HT-29 (cell line): ENCODE results near the gene TYMS. TPM values are rescaled to one million over a fixed set of nuclear protein-coding genes. Genes with fewer than 3 reads are reported as not detected.

Experiments
- DNase-seq: peaks from one replicate; pipeline ENCODE4 v3.0.0-alpha.2; 2015; ENCODE audit warnings: low spot score
- total RNA-seq: library from RNA; depleted of rRNA; stranded (reverse); fragments of >200 nt; shearing (Covaris generic); gene quantifications from 2 replicates; pipeline ENCODE4 v1.2.3, GENCODE V29; 2014; rRNA removed

TYMS gene
- total RNA-seq, 1 experiment from 2014 or later: 49.2 TPM

DNA sequence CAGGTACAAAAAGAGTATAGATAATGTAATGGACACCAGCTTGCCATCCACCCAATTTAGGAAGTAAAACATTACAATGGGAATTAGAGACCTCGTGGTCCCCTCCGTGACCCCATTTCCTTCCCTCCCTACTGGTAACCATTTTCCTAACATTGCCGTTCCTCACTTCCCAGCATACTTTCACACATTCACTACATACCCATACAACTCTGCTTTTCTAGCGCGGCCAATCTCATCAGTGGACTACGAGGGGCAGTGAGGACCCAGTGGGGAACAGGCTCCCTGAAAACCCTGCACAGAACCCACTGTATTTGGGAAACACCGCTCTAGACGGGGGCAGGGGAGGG lies 53.8 kb downstream of the TYMS start:
- no peak for DNase-seq

DNA sequence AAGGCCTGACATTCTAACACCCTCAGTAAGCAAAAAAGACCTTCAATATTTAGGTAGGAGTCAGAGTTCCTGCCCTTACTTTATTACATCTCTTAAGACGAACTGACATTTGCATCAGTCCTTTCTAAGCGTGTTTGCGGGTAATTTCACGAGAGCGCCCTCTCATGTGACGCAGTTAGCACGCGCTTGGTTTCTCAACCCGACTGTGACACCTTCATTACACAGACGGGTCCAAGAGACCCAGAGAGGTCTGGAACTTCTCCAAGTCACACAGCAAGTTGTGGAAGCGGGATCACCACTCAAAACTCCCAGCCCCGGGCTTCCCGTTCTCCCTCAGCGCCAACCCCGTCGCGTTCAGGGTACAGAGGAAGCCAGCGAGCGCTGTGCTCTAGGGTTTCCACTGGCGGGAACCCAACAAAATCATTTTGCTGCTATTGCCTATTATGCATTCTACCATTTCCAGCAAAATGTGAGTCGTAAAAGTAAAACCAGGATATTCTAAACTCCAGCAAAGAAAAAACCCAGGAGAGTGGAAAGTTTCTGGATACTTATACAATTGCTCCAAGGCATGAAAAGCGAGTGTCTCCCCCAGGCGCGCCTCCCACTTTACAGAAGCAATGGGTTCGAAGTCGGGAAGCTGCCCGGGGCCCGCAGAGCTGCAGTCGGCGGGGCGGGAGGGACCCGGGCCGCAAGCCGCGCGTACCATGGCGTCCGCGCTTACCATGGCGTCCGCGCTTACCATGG lies 54.4 kb downstream of the TYMS start:
- peak; percentile 85 for DNase-seq

DNA sequence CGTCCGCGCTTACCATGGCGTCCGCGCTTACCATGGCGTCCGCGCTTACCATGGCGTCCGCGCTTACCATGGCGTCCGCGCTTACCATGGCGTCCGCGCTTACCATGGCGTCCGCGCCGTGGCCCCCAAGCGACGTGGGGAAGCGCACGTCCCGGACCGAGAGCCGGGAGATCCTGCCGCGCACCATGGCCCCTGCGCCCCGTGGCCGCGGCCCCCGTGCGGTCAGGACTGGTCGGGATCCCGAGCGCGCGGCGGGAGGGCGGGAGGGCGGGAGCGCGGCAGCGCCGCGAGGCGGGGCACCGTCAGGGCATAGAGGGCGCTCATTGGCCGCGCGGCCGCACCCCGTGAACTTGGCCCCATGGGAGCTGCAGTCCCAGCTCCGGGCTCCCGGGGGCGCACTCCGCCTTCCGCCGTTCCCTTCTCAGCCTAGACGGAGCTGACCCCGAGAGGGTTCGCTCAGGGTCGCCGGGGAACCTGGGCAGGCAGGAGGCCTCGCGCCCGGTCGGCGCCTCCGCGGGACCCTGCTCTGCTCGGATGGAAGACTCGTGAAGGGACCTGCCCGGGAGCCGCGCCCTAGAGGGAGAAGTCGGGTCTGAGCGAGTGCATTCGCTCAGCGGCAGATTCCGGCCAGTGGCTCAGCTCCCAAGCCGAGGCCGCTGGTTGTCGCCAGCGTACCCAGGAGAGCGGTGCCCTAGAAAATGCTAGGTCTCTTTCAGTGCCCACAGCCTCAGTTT lies 55.1 kb downstream of the TYMS start, which contains the start of gene ENOSF1:
ENOSF1 (minus strand) TSS at position 230 of the 734 bp plus-strand sequence; CDS start at position 187, 43 bp downstream.
- peak; percentile 95 for DNase-seq

- DNase-seq: no peak
Measured at GRCh38 chr18:713135-713490, 55.7 kb downstream of the TYMS start.

DNA sequence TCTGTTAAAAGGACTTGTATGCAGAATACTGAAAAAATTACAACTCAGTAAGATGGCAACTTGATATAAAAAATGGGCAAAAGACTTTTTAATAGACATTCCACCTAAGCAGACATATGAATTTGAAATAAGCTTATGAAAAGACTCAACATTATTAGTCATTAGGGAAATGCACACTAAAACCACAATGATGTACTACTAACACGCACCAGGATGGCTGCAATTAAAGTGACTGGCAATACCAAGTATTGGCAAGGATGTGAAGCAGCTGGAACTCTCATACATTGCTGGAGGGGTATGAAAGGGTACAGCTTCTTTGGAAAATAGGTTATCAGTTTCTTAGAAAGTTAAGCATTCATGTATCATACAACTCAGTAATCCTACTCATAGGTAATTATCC lies 58.2 kb downstream of the TYMS start:
- DNase-seq: no peak

GRCh38 chr18:717003-717402 lies 59.5 kb downstream of the TYMS start:
- no peak for DNase-seq

Other genes with a start within 250 kb of the TYMS start
- not detected in 2 replicates for gene COLEC12, start 157.0 kb upstream of the TYMS start, total RNA-seq
- not detected in 2 replicates for gene CETN1, start 77.3 kb upstream of the TYMS start, total RNA-seq
- gene CLUL1, start 60.7 kb upstream of the TYMS start, total RNA-seq: not detected in 2 replicates
- gene ENOSF1, start 55.0 kb downstream of the TYMS start, total RNA-seq: 75.1 and 85.1 TPM in 2 replicates
- gene YES1, start 154.6 kb downstream of the TYMS start, total RNA-seq: 48.4 and 66.6 TPM in 2 replicates
- not detected in 2 replicates for gene ADCYAP1, start 247.2 kb downstream of the TYMS start, total RNA-seq